Activated CD4-positive, alpha-beta T cell treated with anti-CD3 and anti-CD28 coated beads, Interleukin-10, Interleukin-2, amounts not matched to agents 100 ng/mL and 50 ng/mL, durations not matched to agents 16 hours and 8 hours (primary cell): ENCODE data around the gene LSM6.
A peak's percentile ranks its signal among the peaks of the same experiment; 100 is the strongest.

Source experiments
- DNase-seq: peaks from one replicate; pipeline ENCODE4 v3.0.0-alpha.2; 2020

Gene LSM6

GRCh38 chr4:146175541-146176453 lies at the start of gene LSM6:
TSS of gene LSM6 (plus strand) at chr4:146175718. CDS start at chr4:146182922, 7,204 bp downstream.
- DNase-seq = peak; percentile 89

DNA sequence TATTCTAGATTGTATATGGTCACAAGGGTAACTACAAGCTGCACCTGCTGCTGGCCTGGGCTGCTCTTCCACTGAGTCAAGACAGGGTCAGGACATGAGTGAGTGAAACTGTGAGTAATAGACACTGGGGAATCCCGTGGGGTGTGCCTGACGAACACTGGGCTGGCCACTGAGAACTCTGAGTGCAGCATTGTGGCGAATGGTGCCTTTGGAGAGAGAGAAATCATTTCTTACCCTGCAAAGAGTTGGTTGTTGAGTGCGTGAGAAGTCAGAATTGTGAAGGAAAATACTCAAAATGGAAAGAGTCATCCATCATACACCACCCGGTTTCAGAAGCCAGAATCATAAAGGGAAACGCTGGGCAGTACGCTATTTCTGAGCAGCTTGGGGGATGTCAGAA lies 43.1 kb upstream of the LSM6 start:
- peak; percentile 90 for DNase-seq

- no peak for DNase-seq
These were observed 40.6 kb upstream of the LSM6 start for GRCh38 chr4:146134761-146135445.

DNA sequence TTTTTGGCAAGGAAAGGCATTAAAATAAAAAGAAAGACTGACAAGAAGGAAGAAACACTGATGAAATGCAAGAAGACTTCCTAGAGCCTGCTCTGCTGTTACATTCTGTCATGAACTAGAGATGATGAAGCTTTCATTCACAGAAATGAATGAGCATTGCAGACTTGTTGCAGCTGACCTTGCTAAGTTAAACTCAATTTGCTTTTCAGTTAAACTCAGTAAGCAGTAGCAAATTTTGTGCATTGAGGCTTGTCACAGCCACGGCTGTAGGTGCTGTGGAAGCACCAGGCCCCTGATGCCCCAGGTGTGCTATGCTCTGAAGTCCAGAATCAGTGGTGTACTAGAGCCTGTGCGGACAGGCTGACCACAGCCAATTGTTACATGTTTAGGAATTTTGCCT lies 39.6 kb upstream of the LSM6 start:
- DNase-seq = no peak

GRCh38 chr4:146142768-146143167 lies 32.8 kb upstream of the LSM6 start:
- DNase-seq = no peak

- no peak for DNase-seq
These were observed 31.6 kb upstream of the LSM6 start for GRCh38 chr4:146143888-146144287.

- DNase-seq = no peak
These were observed 28.6 kb upstream of the LSM6 start for GRCh38 chr4:146146918-146147317.

DNA sequence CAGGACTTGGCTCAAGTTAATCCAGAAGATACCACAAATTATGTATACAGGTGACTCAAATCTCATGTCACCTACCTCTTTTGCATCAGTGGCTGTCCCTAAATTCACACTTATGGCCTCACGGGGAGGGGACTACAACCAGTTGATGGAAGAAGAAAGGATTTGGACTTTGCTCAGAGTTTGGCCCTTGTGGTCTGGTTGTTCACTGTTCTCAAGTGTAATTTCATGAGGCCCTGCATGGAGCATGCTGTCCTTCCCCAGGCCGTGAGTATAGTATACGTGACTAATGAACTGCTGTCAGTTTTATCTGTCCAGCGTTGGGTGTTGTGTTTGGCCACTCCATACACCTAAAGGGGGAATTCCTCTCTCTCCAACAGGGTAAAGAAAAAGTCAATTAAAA lies 27.5 kb upstream of the LSM6 start:
- DNase-seq = no peak

DNA sequence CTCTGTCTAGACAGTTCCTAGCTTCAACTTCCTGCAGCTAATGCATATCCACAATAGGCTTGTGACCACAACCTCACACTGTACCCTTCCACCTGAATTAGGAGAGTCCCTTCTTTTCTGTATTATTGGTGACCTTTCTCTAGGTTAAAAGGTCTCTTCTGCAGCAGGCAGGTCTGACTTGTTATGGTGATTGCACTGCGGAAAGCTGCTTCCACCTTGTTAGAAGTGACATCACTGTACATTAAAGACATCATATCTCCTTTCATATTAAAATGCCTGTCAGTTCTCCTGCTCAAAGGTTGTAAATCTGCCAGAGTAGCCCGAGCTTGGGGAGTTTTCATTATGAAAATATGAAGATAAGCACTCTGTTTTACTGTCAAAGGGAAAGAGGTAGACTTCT lies 21.5 kb upstream of the LSM6 start:
- DNase-seq = no peak

DNA sequence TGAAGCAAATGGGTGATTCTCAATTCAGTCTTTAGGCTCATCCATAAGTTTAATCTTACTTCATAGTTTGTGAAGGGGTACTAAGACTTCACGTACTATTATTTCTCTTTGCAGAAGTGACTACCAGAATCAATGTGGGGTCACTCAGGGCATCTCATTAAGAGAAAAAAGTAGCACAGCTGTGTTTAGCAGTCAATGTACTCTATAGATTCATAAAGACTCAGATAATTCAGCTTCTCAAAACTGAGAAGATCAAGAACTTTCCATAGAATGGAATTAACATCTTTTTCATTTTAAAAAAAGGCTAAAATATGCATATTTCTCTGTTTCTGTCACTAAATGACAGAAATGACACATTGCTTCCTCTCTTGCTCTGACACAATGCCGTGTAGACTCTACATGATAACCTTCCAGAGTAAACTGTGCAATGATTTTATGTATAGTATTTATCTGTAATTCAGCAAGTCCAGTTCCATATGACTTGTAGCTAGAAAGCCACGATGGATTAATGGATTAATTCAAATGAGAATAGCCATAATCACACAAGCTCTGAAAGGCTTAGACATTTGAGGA lies 20.3 kb upstream of the LSM6 start:
- peak; percentile 54 for DNase-seq

- no peak for DNase-seq
These were observed 17.3 kb upstream of the LSM6 start for GRCh38 chr4:146158036-146158745.

GRCh38 chr4:146159384-146160058 lies 16.0 kb upstream of the LSM6 start:
- DNase-seq = peak; percentile 38

- DNase-seq = no peak
These were observed 14.3 kb upstream of the LSM6 start for GRCh38 chr4:146161243-146161642.

- DNase-seq = no peak
These were observed 10.3 kb upstream of the LSM6 start for GRCh38 chr4:146165221-146165620.

DNA sequence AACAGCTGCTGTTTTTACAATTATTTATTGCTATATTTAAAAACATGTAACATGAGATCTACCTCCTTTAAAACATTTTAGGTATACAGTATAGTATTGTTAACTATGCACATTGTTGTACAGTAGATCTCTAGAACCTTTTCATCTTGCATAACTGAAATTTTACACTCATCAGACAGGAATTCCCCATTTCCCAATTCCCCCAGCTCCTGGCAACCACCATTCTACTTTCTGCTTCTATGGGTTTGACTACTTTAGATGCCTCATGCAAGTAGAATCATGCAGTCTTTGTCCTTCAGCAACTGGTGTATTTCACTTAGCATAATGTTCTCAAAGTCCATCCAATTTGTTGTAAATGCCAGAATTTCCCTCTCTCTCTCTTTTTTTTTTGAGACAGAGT lies 9.7 kb upstream of the LSM6 start:
- DNase-seq = no peak

GRCh38 chr4:146170149-146170548 lies 5.4 kb upstream of the LSM6 start:
- DNase-seq = no peak

- no peak for DNase-seq
These were observed 1.4 kb downstream of the LSM6 start for GRCh38 chr4:146176891-146177290.

DNA sequence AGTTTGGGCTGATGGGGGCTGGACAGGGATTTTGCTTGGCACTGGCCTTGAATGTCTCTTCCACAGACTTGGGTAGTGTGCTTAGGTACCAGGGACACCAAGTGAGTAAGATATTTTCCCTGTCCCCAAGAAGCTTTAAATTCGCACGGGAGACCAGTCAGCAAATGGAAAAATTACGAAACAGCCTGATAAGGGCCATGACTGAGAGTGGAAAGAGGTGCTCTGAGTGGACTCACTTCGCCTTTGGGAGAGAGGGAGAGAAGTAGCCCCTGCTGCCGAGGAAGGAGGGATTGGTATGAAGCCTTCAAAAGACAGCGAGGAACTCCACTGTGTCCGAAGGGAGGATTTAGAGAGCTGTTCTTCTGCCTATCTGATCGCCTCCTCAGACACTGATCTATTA lies 2.6 kb downstream of the LSM6 start:
- no peak for DNase-seq

DNA sequence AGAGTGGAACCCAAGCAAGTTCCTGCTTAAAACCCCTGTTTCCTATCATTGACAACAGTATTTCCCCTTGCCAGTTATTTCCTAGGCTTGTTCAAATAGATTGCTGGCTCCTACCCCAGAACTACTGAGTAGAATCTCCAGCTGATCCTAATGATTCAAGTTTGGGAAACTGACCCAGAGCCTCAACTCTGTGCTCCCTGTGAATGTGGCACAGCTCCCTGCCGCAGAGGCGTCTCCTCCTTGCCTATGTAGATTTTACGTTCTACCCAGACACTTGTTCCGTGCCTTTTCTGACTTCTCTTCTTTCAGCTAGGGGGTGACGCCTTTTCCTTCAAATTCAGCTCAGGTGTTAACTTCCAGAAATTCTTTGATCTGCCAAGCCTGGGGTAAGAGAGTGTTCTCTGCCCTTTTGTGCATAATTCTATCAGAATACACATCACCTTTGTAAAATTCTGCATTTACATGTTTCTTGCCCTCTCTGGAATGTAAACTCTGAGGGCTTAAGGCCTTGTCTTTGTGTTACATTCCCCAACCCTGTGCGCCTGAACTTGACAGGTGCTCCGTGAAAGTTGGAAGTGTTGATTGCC lies 4.4 kb downstream of the LSM6 start:
- no peak for DNase-seq

GRCh38 chr4:146182443-146182842 lies 6.9 kb downstream of the LSM6 start:
- no peak for DNase-seq

GRCh38 chr4:146183209-146183608 lies 7.7 kb downstream of the LSM6 start:
- no peak for DNase-seq

DNA sequence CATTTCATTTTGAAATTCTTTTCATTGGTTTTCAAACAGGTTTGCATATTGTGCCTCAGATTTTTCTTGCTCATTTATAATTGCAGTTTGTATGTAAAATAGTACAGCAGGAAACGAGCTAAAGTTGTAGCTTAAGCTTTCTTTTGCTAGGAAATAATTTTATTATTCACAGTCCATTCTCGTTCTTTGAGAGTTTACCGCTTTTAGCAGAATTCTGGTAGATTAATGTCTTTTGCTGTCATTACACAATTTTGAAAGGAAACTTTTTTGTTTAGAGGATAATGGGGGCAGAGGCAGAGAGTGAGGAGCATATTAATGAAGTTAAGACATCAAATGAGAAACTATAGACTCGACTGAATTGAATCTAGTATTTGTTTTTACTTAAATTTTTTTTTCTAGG lies 10.5 kb downstream of the LSM6 start:
- DNase-seq = no peak
